Measurements from ENCODE around the gene NHLRC4. TPM values are rescaled to one million over a fixed set of nuclear protein-coding genes. Genes with fewer than 3 reads are reported as not detected.

NHLRC4 gene
- total and polyA plus RNA-seq, 4 donors, result 2.3 to 8.6 (median 5.7) TPM

- no peak for ATAC-seq (ENCODE audit: insufficient read depth, low FRiP score)
These were observed 40.0 kb downstream of the NHLRC4 start for GRCh38 chr16:606656-607307.

GRCh38 chr16:608019-608418, 41.2 kb downstream of the NHLRC4 start:
- no peak for TF ChIP-seq CTCF (IDR thresholded peaks at IDR 0.05; ENCODE audit: control extremely low read depth, extremely low read depth)
- Histone ChIP-seq H3K27ac (ENCODE audit: low read depth in 1 of 2, low read length in 1 of 2) (no peak overlapping the region), H3K36me3 (ENCODE audit: control insufficient read depth in 4 of 4, insufficient read depth in 4 of 4, low read length in 4 of 4) (peaks cover 0 to 8% (median under 1%) of the 10 kb centered on the region in 4 donors), H3K9me3 (ENCODE audit: control insufficient read depth in 4 of 4, insufficient read depth in 3 of 4, low read length in 3 of 4) (no peaks in the 10 kb centered on the region), H3K27me3 (ENCODE audit: control insufficient read depth in 3 of 3, insufficient read depth in 3 of 3, low read length in 2 of 3) (no peaks in the 10 kb centered on the region), H3K4me3 (no peak overlapping the region), H3K4me1 (ENCODE audit: control insufficient read depth in 5 of 5, insufficient read depth in 5 of 5, low read length in 5 of 5) (peaks cover 0 to 4% (median 0%) of the 10 kb centered on the region in 5 donors), H3K9ac (ENCODE audit: insufficient read depth in 1 of 2, low read length in 2 of 2) (no peak overlapping the region)
- DNase-seq (no peak), ATAC-seq (ENCODE audit: insufficient read depth, low FRiP score) (no peak)
- 85 to 91% methylated on average over 10 of the region's 10 CpGs for WGBS, 2 donors

More at GRCh38 chr16:606656-607307, 40.0 kb downstream of the NHLRC4 start:
- Histone ChIP-seq H3K9me3 (ENCODE audit: control insufficient read depth in 4 of 4, insufficient read depth in 3 of 4, low read length in 3 of 4) (no peaks in the 10 kb centered on the region), H3K4me1 (ENCODE audit: control insufficient read depth in 5 of 5, insufficient read depth in 5 of 5, low read length in 5 of 5) (peaks cover 0 to 4% (median 0%) of the 10 kb centered on the region in 5 donors), H3K4me3 (no peak overlapping the region), H3K36me3 (ENCODE audit: control insufficient read depth in 4 of 4, insufficient read depth in 4 of 4, low read length in 4 of 4) (peaks cover 0 to 8% (median under 1%) of the 10 kb centered on the region in 4 donors), H3K27ac (ENCODE audit: low read depth in 1 of 2, low read length in 1 of 2) (no peak overlapping the region), H3K27me3 (ENCODE audit: control insufficient read depth in 3 of 3, insufficient read depth in 3 of 3, low read length in 2 of 3) (no peaks in the 10 kb centered on the region), H3K9ac (ENCODE audit: insufficient read depth in 1 of 2, low read length in 2 of 2) (no peak overlapping the region)
- 96 to 97% methylated on average over 22 of the region's 22 CpGs for WGBS, 2 donors
- no peak for DNase-seq
- no peak for TF ChIP-seq CTCF (IDR thresholded peaks at IDR 0.05; ENCODE audit: control extremely low read depth, extremely low read depth)

GRCh38 chr16:609316-609715, 42.5 kb downstream of the NHLRC4 start:
- H3K27me3 ChIP-seq (ENCODE audit: control insufficient read depth in 3 of 3, insufficient read depth in 3 of 3, low read length in 2 of 3), result no peaks in the 10 kb centered on the region
- H3K27ac ChIP-seq (ENCODE audit: low read depth in 1 of 2, low read length in 1 of 2), result no peak overlapping the region
- DNase-seq (no peak), ATAC-seq (ENCODE audit: insufficient read depth, low FRiP score) (no peak)
- no peak overlapping the region for H3K4me3 ChIP-seq
- no peaks in the 10 kb centered on the region for H3K9me3 ChIP-seq (ENCODE audit: control insufficient read depth in 4 of 4, insufficient read depth in 3 of 4, low read length in 3 of 4)
- peaks cover 0 to 8% (median 1%) of the 10 kb centered on the region in 4 donors for H3K36me3 ChIP-seq (ENCODE audit: control insufficient read depth in 4 of 4, insufficient read depth in 4 of 4, low read length in 4 of 4)
- H3K4me1 ChIP-seq (ENCODE audit: control insufficient read depth in 5 of 5, insufficient read depth in 5 of 5, low read length in 5 of 5), result peaks cover 0 to 4% (median 0%) of the 10 kb centered on the region in 5 donors
- H3K9ac ChIP-seq (ENCODE audit: insufficient read depth in 1 of 2, low read length in 2 of 2), result no peak overlapping the region
- no peak for TF ChIP-seq CTCF (IDR thresholded peaks at IDR 0.05; ENCODE audit: control extremely low read depth, extremely low read depth)
- 91% methylated on average over 13 of the region's 13 CpGs for WGBS, 2 donors

Measured in lung (tissue), 12 donors.